H7 (cell line): ENCODE data around the gene DNAJC12. TPM values are rescaled to one million over a fixed set of nuclear protein-coding genes. Genes with fewer than 3 reads are reported as not detected.
"Not testable (repeated sequence)": the region's sequence is repeated elsewhere in the genome, so short reads cannot be mapped to it uniquely, and the experiment has no call there.

Source experiments
- DNase-seq: peaks from one replicate; pipeline ENCODE4 v3.0.0; 2012
- H3K27me3 ChIP-seq: 2 replicates; pipeline ENCODE4 v1.6.0; 2011; ENCODE audit warnings: mild to moderate bottlenecking, low read length; ENCODE audit not compliant: control insufficient read depth, insufficient read depth
- H3K36me3 ChIP-seq: replicated peaks from 2 replicates; pipeline ENCODE4 v1.5.1; 2011; ENCODE audit warnings: low read length; ENCODE audit not compliant: control insufficient read depth, insufficient read depth
- H3K4me3 ChIP-seq: 2 replicates; pipeline ENCODE4 v1.5.1; 2011; ENCODE audit warnings: low read depth, mild to moderate bottlenecking, control low read depth, low read length, moderate library complexity; ENCODE audit not compliant: insufficient read depth
- total RNA-seq: library from RNA; depleted of rRNA; stranded (reverse); fragments of >200 nt; shearing (Covaris generic); gene quantifications from 2 replicates; pipeline ENCODE4 v1.2.3, GENCODE V29; 2014

The DNAJC12 gene
- total RNA-seq, 1 experiment from 2014 or later = 0.31 TPM

DNA sequence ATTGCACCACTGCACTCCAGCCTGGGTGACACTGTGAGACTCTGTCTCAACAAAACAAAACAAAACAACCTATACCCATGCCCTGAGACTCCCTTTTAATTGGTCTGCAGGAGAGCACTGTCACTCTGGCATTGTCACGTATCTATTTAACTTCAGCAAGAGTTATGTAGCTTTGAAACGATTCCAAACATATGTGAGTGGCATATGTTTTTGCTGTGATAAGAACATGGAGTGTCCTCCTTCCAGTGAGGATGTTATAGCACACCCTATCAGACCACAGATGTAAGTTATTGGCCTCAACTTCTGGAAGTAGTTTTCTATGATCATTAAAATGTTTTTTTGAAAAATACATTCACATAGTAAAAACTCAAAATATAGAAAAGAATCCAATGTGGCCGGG lies 15.5 kb upstream of the DNAJC12 start:
- no peak overlapping the region for H3K4me3 ChIP-seq
- DNase-seq = no peak
- no peaks in the 10 kb centered on the region for H3K27me3 ChIP-seq
- no peaks in the 10 kb centered on the region for H3K36me3 ChIP-seq

DNA sequence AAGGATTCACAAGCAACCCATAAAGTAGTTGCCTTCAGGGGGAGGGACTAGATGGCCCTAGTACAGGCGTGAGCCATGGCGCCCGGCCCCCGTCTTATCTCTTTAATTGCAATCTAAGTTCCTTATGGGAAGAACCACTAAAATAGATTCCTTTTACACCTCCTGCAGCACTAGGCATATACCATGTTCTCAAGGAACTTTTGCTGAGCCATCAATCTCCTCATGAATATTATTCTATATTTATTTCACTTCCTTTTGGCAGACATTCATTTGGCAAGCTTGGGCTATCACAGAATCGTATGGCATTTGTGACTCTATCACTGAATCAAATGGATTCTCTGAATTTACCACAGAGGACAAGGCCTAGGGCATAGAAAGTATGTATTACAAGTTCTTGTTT lies 14.8 kb upstream of the DNAJC12 start:
- DNase-seq = no peak
- Histone ChIP-seq H3K4me3 (no peak overlapping the region), H3K36me3 (no peaks in the 10 kb centered on the region), H3K27me3 (no peaks in the 10 kb centered on the region)

DNA sequence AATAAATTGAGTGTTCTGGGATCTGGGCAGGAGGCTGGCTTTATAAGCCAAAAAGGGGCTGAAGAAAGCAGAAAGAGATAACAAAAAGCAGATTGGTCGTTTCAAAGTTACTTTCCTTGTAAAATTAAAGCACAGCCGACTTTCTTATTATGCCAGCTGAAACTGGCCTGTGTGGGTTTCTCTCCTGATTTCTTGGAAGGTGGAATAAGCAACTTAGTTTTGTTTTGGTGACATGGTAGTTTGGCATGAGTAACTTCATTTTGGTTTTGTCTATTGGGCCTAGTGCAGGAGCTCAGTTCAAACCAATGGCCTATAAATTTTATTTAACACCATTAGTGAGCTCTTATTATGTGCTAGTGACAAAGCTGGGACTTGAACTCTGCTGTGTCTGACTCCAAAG lies 13.2 kb upstream of the DNAJC12 start:
- Histone ChIP-seq H3K4me3 (no peak overlapping the region), H3K36me3 (no peaks in the 10 kb centered on the region), H3K27me3 (no peaks in the 10 kb centered on the region)
- no peak for DNase-seq

DNA sequence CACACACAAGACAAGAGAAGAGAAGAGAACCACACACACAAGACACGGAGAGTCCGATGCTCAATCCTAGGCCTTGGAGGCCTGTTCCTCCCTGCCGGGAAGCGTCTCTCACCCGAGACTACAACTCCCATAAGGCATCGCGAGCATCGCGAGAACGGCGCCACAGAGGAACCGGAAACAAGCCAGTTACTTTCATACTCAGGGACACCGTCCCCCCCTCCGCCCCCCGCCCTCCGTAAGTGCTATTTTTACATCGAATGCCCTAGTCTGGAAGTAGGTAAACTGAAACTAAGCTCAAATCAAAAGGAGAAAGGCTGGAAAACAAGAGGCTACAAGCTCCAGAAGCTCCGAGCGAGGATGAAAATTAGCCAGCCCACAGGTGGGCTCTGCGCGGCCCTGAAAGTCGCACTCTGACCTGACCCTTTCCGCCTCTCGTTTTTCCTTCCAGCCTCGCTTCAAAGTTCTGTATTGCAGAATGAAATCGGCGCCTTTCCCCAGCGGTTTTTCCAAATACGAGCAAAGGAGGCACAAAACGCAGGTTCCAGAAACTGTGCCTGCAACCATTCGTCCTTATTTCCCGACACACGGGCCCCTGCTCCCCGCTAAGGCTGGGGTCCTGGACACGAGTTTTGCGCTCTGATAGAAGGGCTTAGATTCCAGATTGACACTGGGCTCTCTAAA lies 11.5 kb upstream of the DNAJC12 start:
- H3K36me3 ChIP-seq = no peaks in the 10 kb centered on the region
- peak overlapping the region; percentile 85 for H3K4me3 ChIP-seq
- peak; percentile 86 for DNase-seq
- no peaks in the 10 kb centered on the region for H3K27me3 ChIP-seq

DNA sequence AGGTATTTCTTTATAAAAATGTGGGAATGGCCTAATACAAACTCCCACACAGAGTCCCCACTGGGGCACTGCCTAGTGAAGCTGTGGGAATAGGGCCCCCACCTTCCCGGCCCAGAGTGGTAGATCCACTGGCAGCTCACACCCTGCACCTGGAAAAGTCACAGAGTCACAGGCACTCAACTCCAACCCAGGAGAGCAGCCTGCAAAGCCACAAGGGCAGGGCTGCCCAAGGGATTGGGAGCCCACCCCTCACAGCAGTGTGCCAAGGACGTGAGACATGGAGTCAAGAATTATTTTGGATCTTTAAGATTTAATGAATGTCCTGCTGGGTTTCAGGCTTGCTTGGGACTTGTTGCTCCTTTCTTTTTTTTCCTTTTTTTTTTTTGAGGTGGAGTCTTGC lies 5.3 kb upstream of the DNAJC12 start:
- Histone ChIP-seq H3K27me3 (no peaks in the 10 kb centered on the region), H3K36me3 (no peaks in the 10 kb centered on the region), H3K4me3 (no peak overlapping the region)
- DNase-seq = no peak

DNA sequence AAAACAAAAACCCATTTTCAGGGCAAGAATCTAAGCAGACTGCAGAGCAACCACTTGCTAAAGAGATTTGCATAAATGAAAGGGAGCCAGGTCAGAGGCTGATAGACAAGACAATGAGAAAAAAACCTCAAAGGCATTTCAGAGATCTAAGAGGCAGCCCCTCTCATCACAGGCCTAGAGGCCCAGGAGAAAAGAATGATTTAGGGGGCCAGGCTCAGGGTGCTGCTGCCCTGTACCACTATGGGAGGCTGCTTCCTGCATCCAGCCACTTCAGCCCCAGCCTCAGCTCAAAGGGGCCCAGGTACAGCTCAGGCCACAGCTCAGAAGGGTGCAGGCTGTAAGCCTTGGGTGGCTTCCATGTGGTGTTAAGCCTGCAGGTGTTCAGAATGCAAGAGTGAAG lies 3.7 kb upstream of the DNAJC12 start:
- DNase-seq = no peak
- no peak overlapping the region for H3K4me3 ChIP-seq
- H3K36me3 ChIP-seq = no peaks in the 10 kb centered on the region
- H3K27me3 ChIP-seq = no peaks in the 10 kb centered on the region

DNA sequence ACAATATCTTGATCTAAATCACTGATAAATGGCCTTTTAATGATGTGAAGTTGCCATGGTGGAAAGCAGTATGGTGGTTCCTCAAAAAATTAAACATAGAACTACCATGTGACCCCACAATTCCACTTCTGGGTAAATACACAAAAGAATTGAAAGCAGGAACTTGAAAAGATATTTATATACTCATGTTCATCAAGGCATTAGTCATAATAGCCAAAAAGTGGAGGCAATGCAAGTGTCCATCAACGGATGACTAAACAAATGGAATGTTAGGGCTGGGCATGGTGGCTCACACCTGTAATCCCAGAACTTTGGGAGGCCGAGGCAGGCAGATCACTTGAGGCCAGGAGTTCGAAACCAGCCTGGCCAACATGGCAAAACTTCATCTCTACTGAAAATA lies 2.0 kb upstream of the DNAJC12 start:
- H3K36me3 ChIP-seq = no peaks in the 10 kb centered on the region
- no peak overlapping the region for H3K4me3 ChIP-seq
- DNase-seq = no peak
- no peaks in the 10 kb centered on the region for H3K27me3 ChIP-seq

DNA sequence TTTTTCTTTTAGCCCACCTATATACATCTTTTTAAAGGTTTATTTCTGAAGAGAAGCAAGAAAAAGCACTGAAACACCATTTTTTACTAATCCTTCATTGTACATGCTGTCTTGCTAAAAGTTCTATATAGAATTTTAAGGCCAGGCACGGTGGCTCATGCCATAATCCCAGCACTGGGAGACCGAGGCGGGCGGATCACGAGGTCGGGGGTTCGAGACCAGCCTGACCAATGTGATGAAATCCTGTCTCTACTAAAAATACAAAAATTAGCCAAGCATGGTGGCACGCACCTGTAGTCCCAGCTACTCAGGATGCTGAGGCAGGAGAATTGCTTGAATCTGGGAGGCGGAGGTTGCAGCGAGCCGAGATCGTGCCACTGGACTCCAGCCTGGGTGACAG lies 1.5 kb upstream of the DNAJC12 start:
- DNase-seq, H3K4me3 ChIP-seq, H3K27me3 ChIP-seq, H3K36me3 ChIP-seq: not testable (repeated sequence)

DNA sequence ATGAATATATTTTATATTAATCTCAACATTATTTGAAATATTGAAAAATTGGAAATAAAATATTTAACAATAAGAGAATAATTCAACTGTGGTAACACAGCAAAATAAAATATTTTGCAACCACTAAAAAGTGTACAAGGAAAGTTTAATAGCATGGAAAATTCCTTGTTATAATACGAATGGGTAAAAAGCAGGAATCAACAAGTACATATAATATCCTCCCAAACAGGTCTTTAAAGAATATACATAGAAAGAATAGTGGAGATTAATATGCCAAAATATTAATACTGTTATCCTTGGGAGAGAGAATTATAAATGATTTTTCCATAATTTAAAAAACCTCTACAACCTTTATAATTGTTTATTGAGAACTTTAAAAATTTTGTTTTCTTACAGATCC lies 1.0 kb downstream of the DNAJC12 start:
- Histone ChIP-seq H3K27me3 (no peaks in the 10 kb centered on the region), H3K4me3 (no peak overlapping the region), H3K36me3 (no peaks in the 10 kb centered on the region)
- DNase-seq = no peak

DNA sequence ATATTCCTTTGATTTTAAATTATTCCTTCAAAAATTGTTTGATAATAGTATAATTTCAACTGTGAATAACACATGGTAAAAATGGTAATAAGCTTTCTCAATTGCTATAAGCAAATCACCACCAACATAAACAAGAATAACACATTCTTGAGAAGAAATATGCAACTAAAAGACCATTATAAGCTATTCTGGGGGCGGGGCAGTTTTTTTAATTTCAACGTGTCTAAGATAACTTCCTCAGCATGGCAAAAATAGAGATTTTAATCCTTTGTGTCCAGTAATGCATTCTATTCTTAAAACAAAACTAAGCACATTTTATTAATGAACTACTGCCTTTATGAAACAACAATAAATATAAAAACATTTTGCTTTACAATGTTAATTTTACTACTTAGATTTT lies 1.5 kb downstream of the DNAJC12 start:
- Histone ChIP-seq H3K27me3 (no peaks in the 10 kb centered on the region), H3K4me3 (no peak overlapping the region), H3K36me3 (no peaks in the 10 kb centered on the region)
- no peak for DNase-seq

DNA sequence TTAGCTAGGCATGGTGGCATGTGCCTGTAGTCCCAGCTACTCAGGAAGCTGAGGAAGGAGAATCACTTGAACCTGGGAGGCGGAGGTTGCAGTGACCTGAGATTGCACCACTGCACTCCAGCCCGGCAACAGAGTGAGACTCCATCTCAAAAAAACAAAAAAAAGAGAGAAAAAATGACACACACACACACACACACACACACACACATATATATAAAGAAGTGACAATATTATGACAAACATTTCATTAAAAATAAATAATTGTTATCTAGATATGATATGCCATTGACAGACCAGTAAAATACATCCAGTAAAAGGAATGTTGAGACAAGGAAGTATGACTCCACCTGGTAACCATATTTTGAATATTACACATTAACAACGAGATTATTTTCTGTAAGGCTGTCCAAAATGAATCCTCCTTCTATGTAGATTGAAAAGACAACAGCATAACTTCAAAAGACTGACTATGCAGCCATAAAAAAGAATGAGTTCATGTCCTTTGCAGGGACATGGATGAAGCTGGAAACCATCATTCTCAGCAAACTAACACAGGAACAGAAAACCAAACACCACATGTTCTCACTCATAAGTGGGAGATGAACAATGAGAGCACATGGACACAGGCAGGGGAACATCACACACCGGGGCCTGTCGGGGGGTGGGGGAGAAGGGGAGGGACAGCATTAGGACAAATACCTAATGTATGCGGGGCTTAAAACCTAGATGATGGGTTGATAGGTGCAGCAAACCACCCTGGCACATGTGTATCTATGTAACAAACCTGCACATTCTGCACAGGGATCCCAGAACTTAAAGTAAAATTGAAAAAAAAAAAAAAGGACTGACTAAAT lies 2.2 kb downstream of the DNAJC12 start:
- not testable (repeated sequence) for H3K4me3 ChIP-seq, H3K36me3 ChIP-seq, DNase-seq, H3K27me3 ChIP-seq

DNA sequence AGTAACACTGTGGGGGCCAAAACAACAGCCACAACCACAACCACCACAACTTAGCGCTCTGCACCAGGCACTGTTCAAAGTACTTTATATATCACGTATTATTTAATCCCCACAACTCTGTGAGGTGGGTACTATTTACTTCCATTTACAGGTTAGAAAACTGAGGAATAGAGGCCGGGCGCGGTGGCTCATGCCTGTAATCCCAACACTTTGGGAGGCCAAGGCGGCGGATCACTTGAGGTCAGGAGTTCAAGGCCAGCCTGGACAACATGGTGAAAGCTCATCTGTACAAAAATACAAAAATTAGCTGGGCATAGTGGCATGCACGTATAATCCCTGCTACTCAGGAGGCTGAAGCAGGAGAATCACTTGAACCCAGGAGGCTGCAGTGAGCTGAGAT lies 3.6 kb downstream of the DNAJC12 start:
- no peaks in the 10 kb centered on the region for H3K36me3 ChIP-seq

DNA sequence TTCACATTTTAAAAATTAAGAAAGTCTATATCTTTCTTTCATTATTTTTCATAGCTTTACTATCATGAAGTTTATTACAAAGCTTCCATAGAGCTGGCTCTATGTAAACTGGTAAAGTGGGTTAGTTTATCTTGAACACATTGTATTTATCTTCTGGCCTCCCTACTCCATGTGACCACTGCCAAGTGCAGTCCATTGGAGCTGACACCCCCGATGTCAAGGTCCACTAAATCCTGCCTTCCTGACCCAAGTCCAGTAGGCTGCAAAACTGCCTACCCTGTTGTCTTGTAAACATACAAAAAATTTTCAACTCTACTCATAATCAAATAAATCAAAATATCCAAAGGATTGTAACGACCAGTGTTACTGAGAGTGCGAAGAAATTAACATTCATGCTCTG lies 10.2 kb downstream of the DNAJC12 start:
- Histone ChIP-seq H3K36me3 (no peaks in the 10 kb centered on the region), H3K27me3 (no peaks in the 10 kb centered on the region), H3K4me3 (no peak overlapping the region)
- DNase-seq = no peak

More for the DNA sequence above, 3.6 kb downstream of the DNAJC12 start:
- no peak for DNase-seq
- no peak overlapping the region for H3K4me3 ChIP-seq
- H3K27me3 ChIP-seq = no peaks in the 10 kb centered on the region

DNA sequence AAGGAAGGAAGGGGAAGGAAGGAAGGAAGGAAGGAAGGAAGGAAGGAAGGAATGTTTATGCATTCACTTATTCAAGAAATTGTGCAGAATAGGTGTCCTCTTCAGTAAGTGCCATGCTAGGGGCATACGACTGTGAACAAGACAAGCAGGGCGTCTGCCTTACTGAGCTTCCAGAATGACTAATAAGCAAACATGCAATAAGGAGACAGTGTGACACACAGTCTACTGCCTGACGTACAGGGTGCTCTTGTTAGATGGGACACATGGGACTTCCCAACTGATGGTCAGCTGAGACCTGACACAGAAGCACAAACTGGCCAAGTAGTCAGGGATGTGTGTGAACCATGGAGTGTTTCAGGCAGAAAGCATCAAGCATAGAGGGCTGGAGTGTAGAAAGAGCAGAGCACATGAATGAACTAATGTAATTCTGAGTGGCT lies 18.2 kb downstream of the DNAJC12 start:
- no peak overlapping the region for H3K4me3 ChIP-seq
- no peak for DNase-seq
- no peaks in the 10 kb centered on the region for H3K36me3 ChIP-seq
- no peaks in the 10 kb centered on the region for H3K27me3 ChIP-seq

DNA sequence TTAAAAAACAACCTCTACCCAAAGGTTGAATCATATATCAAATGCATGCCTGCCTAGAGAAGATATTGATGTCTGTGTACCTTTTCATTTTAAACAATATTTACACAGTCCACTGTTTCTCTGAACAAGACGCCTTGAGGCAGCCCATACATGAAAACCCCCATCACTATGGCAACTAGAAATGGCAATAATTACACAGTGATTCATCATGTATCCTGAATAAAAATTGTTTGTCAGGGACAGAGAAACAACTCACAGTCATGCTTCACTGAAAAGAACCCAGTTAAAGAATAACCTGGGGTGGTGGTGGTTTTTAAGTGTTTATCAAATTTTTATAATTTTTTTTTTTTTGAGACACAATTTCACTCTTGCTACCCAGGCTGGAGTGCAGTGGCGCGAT lies 19.7 kb downstream of the DNAJC12 start:
- H3K4me3 ChIP-seq = no peak overlapping the region
- DNase-seq = no peak
- H3K27me3 ChIP-seq = no peaks in the 10 kb centered on the region
- no peaks in the 10 kb centered on the region for H3K36me3 ChIP-seq
